ENCODE measurements around the gene SAP30BP.

Gene SAP30BP

DNA sequence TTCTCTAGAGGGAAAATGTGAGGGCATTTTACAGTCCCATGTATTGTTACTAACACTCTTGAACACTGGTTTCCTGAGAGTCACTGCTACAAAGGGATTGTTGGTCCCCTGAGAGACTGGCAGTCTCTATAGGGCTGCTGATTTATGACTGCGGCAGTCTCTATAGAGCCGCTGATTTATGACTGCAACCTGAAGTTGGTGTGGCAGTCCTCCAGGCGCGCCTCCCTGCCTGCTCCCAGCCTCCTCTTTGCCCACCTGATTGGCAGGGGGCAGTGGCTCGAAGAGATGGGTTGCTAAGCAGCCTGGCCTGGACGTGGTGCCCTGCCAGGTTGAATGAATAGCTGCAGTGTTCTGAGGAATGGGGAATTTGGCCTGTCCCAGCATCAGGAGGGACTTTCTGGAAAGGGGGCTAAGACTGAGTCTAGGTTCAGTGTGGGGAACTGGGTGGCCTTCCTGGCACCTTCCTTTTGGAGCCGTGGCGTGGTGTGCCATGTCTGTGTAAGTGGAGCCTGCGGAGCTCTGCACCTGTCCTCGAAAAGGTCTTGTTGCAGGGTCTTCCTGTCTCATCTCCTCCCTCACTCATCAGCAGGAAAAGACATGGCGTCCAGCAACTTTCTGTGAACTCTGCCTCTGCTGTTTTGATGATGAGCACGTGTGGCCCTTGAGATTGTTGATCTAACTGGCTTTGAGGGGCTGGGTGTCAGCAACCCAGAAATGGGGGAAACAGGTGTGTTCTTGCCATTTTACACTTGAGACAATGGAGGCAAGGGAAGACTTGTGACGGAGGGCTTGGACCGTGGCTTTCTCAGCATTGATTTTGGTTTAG, 24.9 kb downstream of the SAP30BP start:
- no peak for DNase-seq

GRCh38 chr17:75692976-75693375, 25.8 kb downstream of the SAP30BP start:
- DNase-seq = no peak

GRCh38 chr17:75693500-75694481, 26.7 kb downstream of the SAP30BP start:
- DNase-seq = no peak

DNA sequence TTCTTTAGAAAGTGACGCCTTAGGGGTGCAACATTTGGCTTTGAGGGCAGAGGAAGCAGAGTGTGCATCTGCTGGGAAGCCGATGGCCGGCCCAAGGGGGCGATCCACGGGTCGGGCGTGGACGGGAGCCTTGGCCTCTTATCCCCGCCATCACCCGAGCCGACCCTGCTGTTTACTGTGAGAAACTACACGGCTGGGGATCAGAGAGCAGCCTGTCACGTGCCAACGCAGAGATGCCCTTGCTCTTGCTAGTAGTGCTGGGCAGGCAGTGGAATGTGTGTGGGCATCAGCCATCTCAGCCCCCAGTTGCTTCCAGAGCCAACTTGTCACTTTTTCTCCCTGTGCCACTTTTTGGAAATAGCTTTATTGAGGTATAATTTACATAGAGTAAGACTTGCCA, 27.4 kb downstream of the SAP30BP start:
- DNase-seq = no peak

GRCh38 chr17:75695141-75695829, 28.1 kb downstream of the SAP30BP start:
- DNase-seq = no peak

DNA sequence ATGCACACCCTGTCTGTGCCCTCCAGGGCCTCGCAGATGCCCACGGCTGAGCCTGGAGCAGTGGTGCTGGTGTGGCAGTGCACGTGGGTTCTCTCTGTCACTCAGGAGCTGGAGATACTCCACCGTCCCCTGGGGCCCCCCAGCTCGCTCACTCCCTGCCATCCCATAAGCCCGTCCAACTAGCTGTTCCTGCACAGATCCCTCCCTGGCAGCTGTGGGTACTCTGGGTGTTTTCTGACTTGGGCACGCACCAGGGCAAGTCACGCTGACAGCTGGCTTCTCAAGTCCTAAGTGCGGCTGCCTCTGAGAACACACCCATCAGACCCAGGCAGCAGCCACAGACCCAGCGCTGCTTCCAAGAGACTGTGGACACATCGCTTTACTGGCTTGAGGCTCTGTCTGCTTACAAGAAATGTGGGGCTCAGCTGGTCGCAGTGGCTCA, 28.7 kb downstream of the SAP30BP start:
- DNase-seq = no peak

DNA sequence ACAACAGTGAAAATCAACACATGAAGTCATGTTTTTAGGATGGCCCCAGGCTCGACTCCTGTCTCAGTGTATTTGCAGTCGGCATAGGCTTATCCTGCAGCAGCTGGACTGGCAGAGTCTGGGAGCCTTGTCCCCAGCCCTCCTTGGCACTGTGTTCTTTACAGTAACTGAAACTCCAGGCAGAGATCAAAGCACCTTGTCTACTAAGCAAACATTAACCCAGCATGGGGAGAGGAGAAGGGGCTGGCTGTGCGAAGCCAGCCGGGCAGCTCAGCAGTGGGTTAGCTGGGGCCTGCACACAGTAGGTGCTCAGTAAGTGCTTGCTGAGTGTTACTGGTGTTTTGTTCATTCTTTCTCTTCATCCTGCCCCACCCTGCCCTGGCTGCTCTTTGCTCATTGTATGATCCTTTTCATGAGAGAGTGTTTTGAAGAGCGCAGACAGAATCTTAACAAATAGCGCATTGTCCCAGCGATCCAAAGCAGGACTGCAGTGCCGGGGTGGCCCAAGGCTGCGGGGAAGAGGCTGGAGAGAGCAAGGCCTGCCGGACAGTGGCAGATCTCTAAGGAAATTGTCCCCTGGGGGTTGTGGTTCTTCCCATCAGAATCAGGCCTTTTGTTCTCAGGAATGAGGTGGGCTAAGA, 30.6 kb downstream of the SAP30BP start:
- no peak for DNase-seq

GRCh38 chr17:75698659-75699058, 31.5 kb downstream of the SAP30BP start:
- no peak for DNase-seq

- no peak for DNase-seq
Observed at GRCh38 chr17:75701288-75701687, 34.1 kb downstream of the SAP30BP start.

DNA sequence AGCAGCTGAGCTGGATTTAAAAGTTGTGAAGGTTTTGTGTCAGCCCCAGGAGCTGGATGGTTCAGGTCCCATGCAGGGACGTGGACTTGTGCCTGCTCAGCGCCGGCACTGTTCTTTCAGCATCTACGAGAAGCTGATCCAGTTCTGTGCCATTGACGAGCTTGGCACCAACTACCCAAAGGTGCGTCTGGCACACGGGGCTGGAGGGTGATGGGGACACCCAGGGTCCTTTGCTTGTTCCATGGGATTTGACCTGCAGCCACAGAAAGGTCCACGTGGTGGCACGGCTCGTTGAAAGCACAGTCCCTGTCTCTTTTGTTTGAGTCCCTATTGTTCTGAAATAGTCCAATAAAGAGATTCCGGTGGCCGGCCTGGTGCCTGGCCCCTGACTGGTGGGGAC, 36.1 kb downstream of the SAP30BP start:
- no peak for DNase-seq

DNA sequence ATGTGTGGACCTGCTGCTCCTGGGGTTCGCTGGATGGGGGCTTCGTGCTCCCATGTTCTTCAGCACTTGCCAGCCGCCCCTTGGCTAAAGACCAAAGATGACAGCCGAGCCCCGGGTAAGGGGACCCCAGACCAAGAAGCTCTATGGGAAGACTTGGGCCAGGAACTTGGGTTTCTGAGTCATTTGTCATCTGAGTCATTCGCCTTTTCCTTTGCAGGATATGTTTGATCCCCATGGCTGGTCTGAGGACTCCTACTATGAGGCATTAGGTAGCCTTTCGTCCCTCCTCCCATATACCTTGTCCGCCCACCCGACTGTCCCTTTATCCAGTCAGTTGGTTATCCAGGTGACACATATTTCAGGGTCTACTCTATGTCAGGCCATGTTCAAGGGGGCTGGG, 36.5 kb downstream of the SAP30BP start:
- no peak for DNase-seq

- no peak for DNase-seq
Observed at GRCh38 chr17:75704963-75705875, 38.1 kb downstream of the SAP30BP start.

GRCh38 chr17:75706042-75706728, 39.0 kb downstream of the SAP30BP start:
- no peak for DNase-seq

- DNase-seq = no peak
Observed at GRCh38 chr17:75707079-75707571, 40.0 kb downstream of the SAP30BP start.

- no peak for DNase-seq
Observed at GRCh38 chr17:75712446-75712845, 45.3 kb downstream of the SAP30BP start.

DNA sequence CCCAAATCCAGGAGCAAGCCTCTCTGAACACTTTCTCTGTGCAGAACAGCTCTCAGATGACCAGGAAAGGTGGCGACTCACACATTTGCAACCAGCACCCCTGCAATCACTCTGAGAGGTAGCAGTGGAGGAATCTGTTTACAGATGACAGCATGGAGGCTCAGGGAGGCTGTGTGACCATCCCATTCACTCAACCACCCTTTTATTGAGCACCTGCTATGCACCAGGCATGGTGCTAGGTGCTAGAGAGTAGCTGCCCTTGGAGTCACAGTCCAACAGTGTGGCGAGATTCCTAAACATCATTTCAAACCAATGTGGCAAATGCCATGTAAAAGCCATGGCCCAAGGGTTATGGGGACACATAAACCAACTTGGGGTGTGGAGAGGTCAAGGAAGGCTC, 52.6 kb downstream of the SAP30BP start:
- no peak for DNase-seq

GRCh38 chr17:75720656-75721462, 53.7 kb downstream of the SAP30BP start, which contains the start of gene ITGB4:
ITGB4 (plus strand) TSS chr17:75721459; CDS start chr17:75724704, 3,245 bp downstream.
- DNase-seq = no peak

GRCh38 chr17:75721463-75722011, 54.4 kb downstream of the SAP30BP start:
- no peak for DNase-seq

GRCh38 chr17:75722076-75722475, 54.9 kb downstream of the SAP30BP start:
- DNase-seq = no peak

Data from NCI-H82 (cell line).